GM19328 (cell line): Measurements from ENCODE around the gene FGFR3.

Source experiments
- ATAC-seq: cut with Tn5 transposase; IDR thresholded peaks from one replicate; pipeline ENCODE4 v1.9.1; 2021; ENCODE audit warnings: mild to moderate bottlenecking, moderate library complexity; ENCODE audit not compliant: unreplicated experiment

The FGFR3 gene

DNA sequence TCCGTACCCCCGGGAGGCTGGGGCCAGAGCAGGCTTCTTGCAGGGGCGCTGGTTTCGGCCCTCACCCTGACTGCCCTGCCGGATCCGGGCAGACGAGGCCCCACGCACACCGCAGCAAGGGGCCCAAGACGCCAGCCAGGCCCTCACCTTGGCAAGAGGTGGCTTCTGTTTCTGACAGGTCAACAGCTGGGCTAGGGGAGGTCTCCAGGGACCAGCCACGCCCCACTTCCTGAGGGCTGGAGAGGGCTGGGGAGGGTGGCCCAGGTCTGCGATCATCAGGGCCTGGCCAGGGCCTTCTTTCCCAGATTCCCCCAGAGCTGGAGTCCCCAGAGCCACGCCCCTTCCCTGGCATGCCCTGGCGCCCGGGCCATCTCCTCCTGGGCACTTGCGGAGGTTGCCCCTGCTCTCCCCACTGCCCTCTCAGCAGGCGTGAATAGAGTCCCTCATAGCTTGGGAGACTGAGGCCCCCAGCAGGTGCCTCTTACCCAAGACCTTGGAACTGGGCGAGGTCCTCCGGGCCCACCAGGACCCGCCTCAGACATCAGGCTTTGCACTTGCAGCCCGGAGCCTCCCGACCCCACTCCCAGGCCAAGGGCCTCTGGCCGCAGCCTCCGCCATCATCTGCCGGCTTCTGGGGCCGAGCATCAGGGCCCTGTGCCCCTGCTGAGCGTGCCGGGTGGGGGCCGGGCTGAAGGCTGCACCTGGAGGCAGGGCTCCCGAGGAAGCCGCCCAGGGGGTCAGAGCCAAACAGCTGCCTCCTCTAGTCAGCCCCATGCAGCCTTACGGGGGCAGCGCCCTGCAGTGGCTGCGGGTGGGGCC lies 6.3 kb upstream of the FGFR3 start:
- no peak for ATAC-seq

DNA sequence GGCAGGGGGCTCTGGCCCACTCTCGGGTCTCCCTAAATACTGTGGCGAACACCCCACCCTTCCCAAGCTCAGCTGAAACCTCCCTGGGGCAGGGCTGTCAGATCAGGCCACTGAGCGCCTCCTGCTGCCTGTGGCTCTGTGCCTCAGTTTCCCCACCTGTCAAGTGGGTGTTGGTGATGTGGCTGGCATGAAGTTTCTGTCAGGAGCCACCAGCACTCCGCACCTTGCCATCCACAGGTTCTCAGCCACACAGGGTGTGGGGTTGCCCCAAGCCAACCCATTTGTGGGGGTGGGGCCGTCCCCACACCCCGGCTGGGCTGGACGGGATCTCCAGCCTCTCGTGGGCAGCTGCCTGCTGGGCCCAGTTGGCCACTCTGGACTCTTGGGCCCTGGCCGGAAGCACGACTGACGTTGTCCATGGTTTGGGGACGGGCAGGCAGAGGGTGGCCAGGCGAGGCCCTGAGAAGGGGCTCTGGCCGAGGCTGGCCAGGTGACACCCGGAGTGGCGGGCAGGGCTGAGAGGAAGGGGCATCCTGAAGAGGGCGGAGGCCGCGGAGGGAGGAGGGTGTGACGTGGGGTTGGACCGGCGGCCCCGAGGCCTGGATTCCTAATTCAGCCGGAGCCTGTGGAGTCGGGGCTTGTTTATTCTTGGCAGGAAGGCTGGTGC lies 5.5 kb upstream of the FGFR3 start:
- ATAC-seq = no peak

GRCh38 chr4:1788254-1788973 lies 4.7 kb upstream of the FGFR3 start:
- no peak for ATAC-seq

DNA sequence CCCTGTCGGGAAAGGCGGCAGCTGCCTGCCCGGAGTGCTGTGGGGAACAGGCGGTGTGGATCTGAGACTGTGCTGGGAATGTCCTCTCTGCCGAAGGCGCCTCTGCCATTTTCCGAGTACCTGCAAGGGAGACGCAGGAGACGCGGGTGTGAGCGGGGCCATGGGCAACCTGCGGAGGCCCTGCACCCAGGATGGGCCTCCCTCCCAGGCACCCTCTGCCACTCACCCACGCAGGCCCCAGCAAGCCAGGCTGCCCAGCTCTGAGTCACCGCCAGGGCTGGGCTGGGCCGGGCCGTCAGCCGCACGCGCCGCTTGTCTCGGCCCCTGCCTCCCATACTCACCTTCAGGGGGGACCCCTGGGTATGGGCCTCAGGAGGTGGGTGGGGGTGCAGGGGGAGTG lies 3.5 kb upstream of the FGFR3 start:
- ATAC-seq = no peak

GRCh38 chr4:1790005-1790404 lies 3.1 kb upstream of the FGFR3 start:
- ATAC-seq = no peak

DNA sequence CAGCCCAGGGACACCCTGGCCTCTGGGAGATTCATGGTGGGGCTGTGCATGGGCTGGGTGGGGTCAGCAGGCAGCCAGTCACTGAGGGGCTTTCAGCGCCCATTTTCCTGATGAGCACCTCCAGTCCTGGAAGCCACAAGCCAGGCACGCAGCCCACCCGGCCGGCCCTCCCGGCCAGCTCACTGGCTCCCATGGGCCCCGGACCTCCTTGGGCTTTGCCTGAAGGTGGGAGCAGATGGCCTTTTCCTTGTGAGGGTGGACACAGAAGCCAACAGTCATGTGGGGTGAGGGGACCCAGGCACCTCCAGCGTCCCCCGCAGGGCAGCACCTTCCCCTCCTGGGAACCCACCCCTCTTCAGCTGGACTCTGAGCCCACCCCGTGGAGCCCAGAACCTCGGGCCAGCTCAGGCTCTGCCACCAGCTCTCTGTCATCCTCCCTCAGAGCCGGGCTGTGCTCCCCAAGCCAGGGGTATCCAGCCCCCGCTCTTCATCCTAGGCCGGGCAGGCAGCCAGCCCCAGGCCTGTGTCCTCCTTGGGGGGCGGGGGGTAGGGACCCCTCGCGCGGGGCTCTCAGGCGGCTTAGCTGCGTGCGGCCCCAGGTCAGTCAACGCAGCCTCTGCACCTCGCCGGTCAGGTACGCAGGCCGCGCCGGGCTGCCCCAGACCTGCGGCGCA lies 798 bp upstream of the FGFR3 start:
- no peak for ATAC-seq

DNA sequence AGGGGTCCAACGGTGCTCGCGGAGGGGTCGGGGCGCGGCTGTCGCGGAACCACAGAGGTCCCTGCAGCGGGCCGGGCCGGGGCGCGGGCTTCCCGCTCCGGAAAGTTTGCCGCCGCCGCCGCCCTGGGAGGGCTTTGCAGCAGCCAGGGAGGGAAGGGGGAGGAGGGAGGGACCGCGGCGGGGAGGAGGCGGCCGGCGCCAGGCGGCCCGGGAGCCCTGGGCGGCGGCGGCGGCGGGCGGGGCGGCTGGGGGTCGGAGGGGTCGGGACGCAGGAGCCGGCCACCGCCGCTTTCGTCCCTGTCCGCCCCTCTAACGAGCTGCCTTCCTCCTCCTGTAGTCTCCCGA lies 375 bp downstream of the FGFR3 start:
- no peak for ATAC-seq

- no peak for ATAC-seq
Observed at GRCh38 chr4:1793940-1794808, 1.1 kb downstream of the FGFR3 start.

DNA sequence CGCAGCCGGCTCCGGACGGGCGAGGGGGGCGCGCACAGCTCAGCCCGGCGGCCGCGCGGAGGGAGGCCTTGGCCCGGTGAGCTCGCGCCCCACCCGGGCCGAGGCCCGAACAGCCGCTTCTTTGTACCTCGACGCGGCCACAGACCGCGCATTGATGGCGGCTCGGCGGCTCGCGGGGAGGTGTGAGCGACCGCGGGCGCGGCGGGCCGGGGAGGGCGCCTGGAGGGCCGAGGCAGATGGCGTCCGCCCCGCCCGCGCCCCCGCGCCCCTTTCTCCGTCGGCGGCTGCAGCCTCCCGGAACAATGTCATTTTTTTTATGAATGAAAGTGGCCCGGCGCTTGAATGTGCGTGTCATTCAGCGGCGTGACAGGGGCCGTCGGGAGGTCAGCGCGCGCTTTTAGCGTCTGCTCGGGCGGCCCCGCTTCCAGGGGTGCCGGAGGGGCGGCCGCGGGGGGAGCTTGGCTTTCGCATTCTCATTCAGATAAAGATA lies 1.8 kb downstream of the FGFR3 start:
- no peak for ATAC-seq

DNA sequence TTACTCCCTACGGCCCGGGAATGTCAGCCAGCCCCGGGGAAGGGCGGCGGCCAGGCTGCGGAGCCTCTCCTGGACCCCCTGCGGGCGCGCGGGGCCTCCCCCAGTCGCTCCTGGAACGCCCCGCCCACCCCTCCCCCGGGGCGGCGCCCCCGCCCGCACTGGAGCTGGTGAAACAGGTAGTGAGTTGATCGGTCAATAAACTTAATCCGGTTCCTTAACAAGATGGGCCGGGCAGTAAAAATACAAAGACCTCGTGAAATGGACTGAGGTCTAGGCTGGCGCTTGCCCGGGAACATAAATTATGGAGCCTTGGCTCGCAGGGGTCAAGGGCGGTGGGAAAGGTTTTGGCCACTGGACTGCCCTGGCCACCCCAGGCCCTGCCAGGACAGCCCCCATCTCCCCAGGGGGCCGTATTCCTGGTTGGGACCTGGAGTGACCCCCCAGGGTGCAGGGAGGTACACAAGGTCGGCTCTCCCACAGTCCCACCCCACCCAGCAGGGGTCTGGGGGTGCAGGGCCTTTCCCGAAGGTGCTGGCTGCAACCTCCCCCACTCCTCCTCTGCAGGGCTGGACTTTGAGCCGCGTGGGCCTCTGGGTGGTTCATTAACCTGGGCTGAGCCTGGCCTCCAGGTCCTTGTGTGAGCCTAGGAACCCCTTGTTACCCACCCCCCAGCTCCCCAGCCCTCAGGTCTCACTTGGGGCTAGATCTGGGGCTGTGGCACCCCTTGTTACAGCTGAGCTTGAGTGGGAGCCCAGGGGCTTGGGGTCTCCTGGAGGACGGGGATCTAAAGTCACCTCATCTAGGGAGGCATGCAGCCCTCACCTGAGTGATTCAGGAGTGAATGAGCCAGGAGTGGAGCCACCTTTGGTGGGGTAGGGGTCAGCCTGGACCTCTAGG lies 2.5 kb downstream of the FGFR3 start:
- no peak for ATAC-seq

- no peak for ATAC-seq
Observed at GRCh38 chr4:1796486-1797204, 3.6 kb downstream of the FGFR3 start.

DNA sequence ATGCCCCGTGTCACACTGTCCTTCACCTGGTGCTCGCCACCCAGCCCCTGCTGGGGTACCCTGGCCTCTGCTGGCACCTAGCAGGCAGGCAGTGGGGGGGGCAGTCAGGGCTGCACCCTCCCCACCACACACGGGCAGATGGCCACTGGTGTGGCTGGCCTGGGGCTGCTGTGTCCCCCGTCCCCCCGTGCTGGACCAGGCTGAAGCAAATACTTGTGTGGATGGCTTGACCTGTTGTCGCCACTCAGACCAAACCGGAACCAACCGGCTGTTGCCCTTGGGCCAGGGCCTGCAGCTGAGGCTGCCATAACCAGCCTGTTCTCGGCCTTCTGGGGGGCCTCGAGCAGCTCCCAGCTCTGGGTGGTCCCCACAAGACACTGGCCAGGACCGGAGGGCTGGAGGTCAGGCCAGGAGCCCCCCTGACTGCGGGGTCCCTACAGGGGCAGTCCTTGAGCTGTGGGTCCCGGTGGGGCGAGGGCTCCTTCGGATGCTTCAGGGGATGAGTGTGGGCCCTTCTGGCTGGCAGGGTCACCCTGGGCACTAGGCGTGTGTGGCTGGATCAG lies 4.3 kb downstream of the FGFR3 start:
- no peak for ATAC-seq

GRCh38 chr4:1797861-1798579 lies 4.9 kb downstream of the FGFR3 start:
- ATAC-seq = no peak

DNA sequence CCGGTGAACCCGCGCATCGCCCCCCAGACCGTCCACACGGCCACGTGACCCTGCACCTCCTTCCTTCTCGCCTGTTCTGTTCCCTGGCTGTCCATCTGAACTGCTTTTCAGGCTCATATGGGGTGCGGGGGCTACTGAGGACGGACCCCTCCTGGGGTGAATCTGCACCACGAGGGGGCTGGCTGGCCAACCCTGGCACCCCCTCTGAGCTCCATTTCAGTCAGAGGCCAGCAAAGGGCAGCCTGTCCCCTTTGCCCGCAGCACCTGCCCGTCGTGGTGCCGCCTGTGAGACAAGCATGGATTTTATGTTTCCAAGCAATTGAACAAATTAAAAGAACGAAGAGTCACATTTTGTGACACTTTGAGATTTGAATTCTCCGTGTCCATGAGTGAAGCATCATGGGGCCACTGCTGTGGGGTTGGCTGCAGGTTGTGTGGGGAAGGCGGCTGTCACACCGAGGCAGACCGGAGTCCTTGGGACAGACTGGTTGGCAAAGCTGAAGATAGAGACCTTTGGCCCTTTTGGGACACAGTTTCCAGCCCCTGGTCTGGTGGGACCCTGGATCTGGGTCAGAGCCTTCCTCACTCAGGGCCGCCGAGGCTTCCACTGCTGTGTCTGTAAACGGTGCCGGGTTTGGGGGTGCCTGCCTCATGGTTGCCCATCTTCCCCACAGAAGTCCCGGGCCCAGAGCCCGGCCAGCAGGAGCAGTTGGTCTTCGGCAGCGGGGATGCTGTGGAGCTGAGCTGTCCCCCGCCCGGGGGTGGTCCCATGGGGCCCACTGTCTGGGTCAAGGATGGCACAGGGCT lies 5.7 kb downstream of the FGFR3 start:
- no peak for ATAC-seq

DNA sequence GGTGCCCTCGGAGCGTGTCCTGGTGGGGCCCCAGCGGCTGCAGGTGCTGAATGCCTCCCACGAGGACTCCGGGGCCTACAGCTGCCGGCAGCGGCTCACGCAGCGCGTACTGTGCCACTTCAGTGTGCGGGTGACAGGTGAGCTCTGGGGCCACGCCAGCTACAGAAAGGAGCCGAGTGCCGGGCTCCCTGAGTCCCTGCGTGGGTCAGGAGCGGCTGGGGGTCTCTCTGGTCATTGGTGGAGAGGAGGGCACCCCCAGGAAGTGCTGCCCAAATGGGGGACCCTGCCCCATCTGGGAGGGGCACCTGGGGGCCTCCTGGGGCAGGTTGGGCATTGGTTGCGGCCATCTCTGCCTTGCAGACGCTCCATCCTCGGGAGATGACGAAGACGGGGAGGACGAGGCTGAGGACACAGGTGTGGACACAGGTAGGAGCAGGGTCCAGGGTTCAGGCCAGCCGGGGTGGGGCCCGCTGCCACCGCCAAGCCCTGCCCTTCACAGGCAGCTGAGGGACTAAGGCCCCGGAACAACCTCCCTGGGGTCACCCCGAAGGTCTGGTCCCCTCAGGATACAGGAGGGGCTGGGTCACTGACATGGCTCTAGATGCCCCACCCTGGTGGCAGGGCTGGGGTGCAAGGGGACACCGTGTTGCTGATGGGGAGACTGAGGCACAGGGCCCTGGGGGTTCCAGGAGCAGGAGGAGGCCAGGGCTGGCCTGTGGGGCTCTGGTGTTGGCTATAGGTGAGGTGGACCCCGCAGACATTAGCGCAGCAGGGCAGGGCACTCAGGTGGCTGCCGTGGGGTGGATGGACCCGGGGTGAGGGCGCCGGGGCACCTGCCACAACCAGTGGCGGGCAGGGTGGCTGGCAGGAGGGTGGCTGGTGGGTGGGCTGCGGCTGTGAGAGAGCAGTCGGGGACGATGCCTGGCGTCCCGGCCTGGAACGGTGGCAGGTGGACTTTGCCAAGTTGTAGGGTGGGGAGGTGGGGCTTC lies 6.6 kb downstream of the FGFR3 start:
- no peak for ATAC-seq

DNA sequence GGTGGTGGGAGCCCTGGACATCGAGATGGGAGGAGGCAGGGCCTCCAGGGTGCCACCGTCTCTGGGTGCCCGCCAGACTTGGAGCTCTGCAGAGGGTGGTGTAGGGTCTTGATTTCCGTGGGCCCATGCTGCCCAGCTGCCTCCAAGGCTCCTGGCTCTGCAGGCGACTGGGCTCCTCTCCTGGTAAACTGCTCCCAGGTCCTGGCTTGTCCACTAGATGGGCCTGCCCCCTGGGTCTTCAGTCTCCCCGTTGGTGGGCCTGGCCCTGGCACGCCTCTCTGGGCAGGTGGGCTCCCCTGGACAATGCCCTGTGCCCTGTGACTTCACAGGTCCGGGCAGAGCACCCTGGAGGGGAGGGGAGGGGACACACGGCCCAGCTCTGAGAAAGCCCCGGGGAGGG lies 7.7 kb downstream of the FGFR3 start:
- ATAC-seq = no peak
